KMS-11 (cell line): ENCODE results near the gene USP31.

Experiments
- H2AFZ ChIP-seq: fragments of 200-600 bp; sonication (generic); 2 replicates; pipeline ENCODE4 v1.6.1; 2016; ENCODE audit warnings: antibody characterized with exemption, mixed run types, low read depth
- H3K27ac ChIP-seq: fragments of 200-600 bp; sonication (generic); 2 replicates; pipeline ENCODE4 v1.6.1; 2016; ENCODE audit warnings: mild to moderate bottlenecking, mixed run types
- H3K27me3 ChIP-seq: fragments of 200-600 bp; sonication (generic); 2 replicates; pipeline ENCODE4 v1.6.1; 2017; ENCODE audit warnings: mild to moderate bottlenecking, low read depth, mixed run types, moderate library complexity; ENCODE audit not compliant: insufficient read depth
- H3K36me3 ChIP-seq: fragments of 200-600 bp; sonication (generic); 2 replicates; pipeline ENCODE4 v1.6.1; 2017; ENCODE audit warnings: mild to moderate bottlenecking, mixed run types; ENCODE audit not compliant: insufficient read depth
- H3K4me1 ChIP-seq: fragments of 200-600 bp; sonication (generic); 2 replicates; pipeline ENCODE4 v1.6.1; 2016; ENCODE audit warnings: mild to moderate bottlenecking, low read depth, mixed run types; ENCODE audit not compliant: poor library complexity, severe bottlenecking
- H3K4me2 ChIP-seq: fragments of 200-600 bp; sonication (generic); 2 replicates; pipeline ENCODE4 v1.7.0; 2016; ENCODE audit warnings: mild to moderate bottlenecking, mixed run types
- H3K4me3 ChIP-seq: fragments of 200-600 bp; sonication (generic); IDR thresholded peaks from 2 replicates; pipeline ENCODE4 v1.6.1; 2017; ENCODE audit warnings: low read depth, low read length, mixed read lengths; ENCODE audit not compliant: insufficient read depth
- H3K79me2 ChIP-seq: fragments of 200-600 bp; sonication (generic); 2 replicates; pipeline ENCODE4 v1.6.1; 2016; ENCODE audit warnings: low read depth, mixed run types; ENCODE audit not compliant: insufficient read depth
- H3K9ac ChIP-seq: fragments of 200-600 bp; sonication (generic); 2 replicates; pipeline ENCODE4 v1.6.1; 2016; ENCODE audit warnings: mild to moderate bottlenecking, mixed run types
- H4K20me1 ChIP-seq: fragments of 200-600 bp; sonication (generic); 2 replicates; pipeline ENCODE4 v1.6.1; 2016; ENCODE audit warnings: mild to moderate bottlenecking, mixed run types; ENCODE audit not compliant: insufficient read depth
- TF ChIP-seq, protein P1 (sequence below): fragments of 200-600 bp; sonication (generic); conservative IDR thresholded peaks from 2 replicates; pipeline ENCODE4 v1.6.1; 2017; ENCODE audit warnings: low read depth, mild to moderate bottlenecking, antibody characterized with exemption, low read length, moderate library complexity, mixed read lengths

The USP31 gene

GRCh38 chr16:23015580-23015979 lies 133.7 kb downstream of the USP31 start:
- Histone ChIP-seq H2AFZ (no peak overlapping the region), H3K36me3 (no peaks in the 10 kb centered on the region), H3K4me3 (no peak overlapping the region), H3K27me3 (no peaks in the 10 kb centered on the region), H4K20me1 (no peaks in the 10 kb centered on the region), H3K4me1 (no peaks in the 10 kb centered on the region), H3K27ac (no peak overlapping the region), H3K4me2 (no peak overlapping the region), H3K79me2 (no peaks in the 10 kb centered on the region), H3K9ac (no peak overlapping the region)
- TF ChIP-seq, protein P1, sequence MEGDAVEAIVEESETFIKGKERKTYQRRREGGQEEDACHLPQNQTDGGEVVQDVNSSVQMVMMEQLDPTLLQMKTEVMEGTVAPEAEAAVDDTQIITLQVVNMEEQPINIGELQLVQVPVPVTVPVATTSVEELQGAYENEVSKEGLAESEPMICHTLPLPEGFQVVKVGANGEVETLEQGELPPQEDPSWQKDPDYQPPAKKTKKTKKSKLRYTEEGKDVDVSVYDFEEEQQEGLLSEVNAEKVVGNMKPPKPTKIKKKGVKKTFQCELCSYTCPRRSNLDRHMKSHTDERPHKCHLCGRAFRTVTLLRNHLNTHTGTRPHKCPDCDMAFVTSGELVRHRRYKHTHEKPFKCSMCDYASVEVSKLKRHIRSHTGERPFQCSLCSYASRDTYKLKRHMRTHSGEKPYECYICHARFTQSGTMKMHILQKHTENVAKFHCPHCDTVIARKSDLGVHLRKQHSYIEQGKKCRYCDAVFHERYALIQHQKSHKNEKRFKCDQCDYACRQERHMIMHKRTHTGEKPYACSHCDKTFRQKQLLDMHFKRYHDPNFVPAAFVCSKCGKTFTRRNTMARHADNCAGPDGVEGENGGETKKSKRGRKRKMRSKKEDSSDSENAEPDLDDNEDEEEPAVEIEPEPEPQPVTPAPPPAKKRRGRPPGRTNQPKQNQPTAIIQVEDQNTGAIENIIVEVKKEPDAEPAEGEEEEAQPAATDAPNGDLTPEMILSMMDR = no peak

- TF ChIP-seq, protein P1 = no peak
- Histone ChIP-seq H3K4me3 (no peak overlapping the region), H3K79me2 (no peaks in the 10 kb centered on the region), H3K4me2 (no peak overlapping the region), H3K27ac (no peak overlapping the region), H3K4me1 (no peaks in the 10 kb centered on the region), H3K27me3 (no peaks in the 10 kb centered on the region), H2AFZ (no peak overlapping the region), H3K36me3 (no peaks in the 10 kb centered on the region), H4K20me1 (no peaks in the 10 kb centered on the region), H3K9ac (no peak overlapping the region)
These were observed 134.7 kb downstream of the USP31 start for GRCh38 chr16:23014592-23014991.
